SK-N-SH (cell line): ENCODE data around the gene PRR33.

Experiments used
- CHD2 ChIP-seq: fragments of 150-350 bp; IDR thresholded peaks from 2 replicates; pipeline ENCODE4 v1.6.1; 2018; ENCODE audit warnings: low read length; ENCODE audit not compliant: partially characterized antibody
- CTCF ChIP-seq: fragments of 200-600 bp; sonication (generic); IDR thresholded peaks from 2 replicates; pipeline ENCODE4 v1.6.1; 2017; ENCODE audit warnings: antibody characterized with exemption, mild to moderate bottlenecking, moderate library complexity
- EP300 ChIP-seq, 2 experiments: IDR thresholded peaks; 2 replicates each; pipeline versions ENCODE4 v1.4.0 to v1.6.1; 2012; ENCODE audit warnings: borderline replicate concordance in 1 of 2, low read depth in 1 of 2, low read length in 1 of 2
- EZH2phosphoT487 ChIP-seq: fragments of 200-600 bp; sonication (generic); IDR thresholded peaks from 2 replicates; pipeline ENCODE4 v1.6.1; 2017; ENCODE audit warnings: low read depth, mixed run types, mild to moderate bottlenecking, antibody characterized with exemption, moderate library complexity, borderline replicate concordance
- NFIC ChIP-seq: IDR thresholded peaks from 2 replicates; pipeline ENCODE4 v1.4.0; 2012; ENCODE audit warnings: borderline replicate concordance
- RAD21 ChIP-seq: IDR thresholded peaks from 2 replicates; pipeline ENCODE4 v1.6.1; 2012; ENCODE audit warnings: mild to moderate bottlenecking, low read length
- RCOR1 ChIP-seq: fragments of 150-350 bp; IDR thresholded peaks from 2 replicates; pipeline ENCODE4 v1.6.1; 2017; ENCODE audit warnings: antibody characterized with exemption, low read length
- REST ChIP-seq: IDR thresholded peaks from 2 replicates; pipeline ENCODE4 v1.6.1; 2012; ENCODE audit warnings: mild to moderate bottlenecking, low read depth, low read length, moderate library complexity
- SMC3 ChIP-seq: IDR thresholded peaks from 2 replicates; pipeline ENCODE4 v1.6.1; 2012; ENCODE audit warnings: low read depth, low read length, improper control_type of control experiment
- USF2 ChIP-seq: fragments of 150-350 bp; IDR thresholded peaks from 2 replicates; pipeline ENCODE4 v1.6.1; 2017; ENCODE audit warnings: antibody characterized with exemption, low read length, low read depth, borderline replicate concordance

DNA sequence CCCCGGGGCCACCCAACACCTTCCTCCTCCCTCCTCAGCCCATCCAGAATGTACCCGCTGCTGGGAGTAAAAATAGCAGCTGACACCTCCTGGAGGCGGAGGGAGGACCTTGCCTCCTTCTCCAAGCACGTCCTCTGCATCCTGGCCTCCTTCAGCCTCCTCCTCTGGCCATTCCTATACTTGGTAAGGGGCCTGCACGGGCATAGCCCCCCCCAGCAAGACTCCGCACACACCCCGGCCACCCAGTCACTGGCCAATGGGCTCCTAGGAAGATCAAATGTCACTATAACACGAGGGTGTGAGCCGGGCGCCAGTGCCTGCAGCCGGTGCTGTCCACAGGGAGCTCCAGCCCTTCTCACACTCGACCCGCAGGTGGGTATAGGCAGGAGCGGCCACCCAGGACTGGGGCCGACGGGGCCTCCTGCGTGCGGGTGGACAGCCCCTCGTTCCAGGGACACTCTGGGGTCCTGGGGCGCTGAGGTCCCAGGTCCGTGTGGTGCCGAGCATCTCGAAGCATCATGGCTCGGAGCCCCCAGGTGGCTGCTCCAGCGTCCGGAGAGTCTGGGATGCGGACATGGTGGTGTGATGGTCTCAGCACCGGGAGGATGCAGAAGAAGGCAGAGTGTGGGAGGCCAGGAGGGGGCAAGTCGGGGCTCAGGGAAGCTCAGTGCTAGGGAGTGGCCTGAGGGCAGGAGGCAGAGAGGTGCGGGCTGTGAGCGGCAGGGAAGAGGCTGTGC is 27.9 kb upstream of the PRR33 start, which contains the start of gene TNNT3:
- TF ChIP-seq CHD2 (no peak), RAD21 (no peak), SMC3 (no peak), CTCF (no peak), RCOR1 (no peak), EP300 (IDR thresholded peaks at IDR 0.05; ENCODE audit: borderline replicate concordance in 1 of 2, low read depth in 1 of 2, low read length in 1 of 2) (no peak), USF2 (no peak), EZH2phosphoT487 (no peak), REST (no peak), NFIC (no peak)
